GM19240 (cell line): Measurements from ENCODE around the gene ITGB8.
"Not testable (repeated sequence)": the region's sequence is repeated elsewhere in the genome, so short reads cannot be mapped to it uniquely, and the experiment has no call there.

ENCODE experiments used
- DNase-seq: peaks from one replicate; pipeline ENCODE4 v3.0.0; 2011; ENCODE audit warnings: low spot score; ENCODE audit not compliant: insufficient read length

ITGB8 gene

GRCh38 chr7:20381406-20382034 is 50.8 kb downstream of the ITGB8 start:
- DNase-seq: no peak

GRCh38 chr7:20383351-20383750 is 52.7 kb downstream of the ITGB8 start:
- no peak for DNase-seq

- DNase-seq: no peak
Observed at GRCh38 chr7:20385126-20385525, 54.4 kb downstream of the ITGB8 start.

GRCh38 chr7:20388084-20388483 is 57.4 kb downstream of the ITGB8 start:
- DNase-seq: no peak

GRCh38 chr7:20389192-20389591 is 58.5 kb downstream of the ITGB8 start:
- not testable (repeated sequence) for DNase-seq

GRCh38 chr7:20393021-20393610 is 62.4 kb downstream of the ITGB8 start:
- DNase-seq: no peak

GRCh38 chr7:20393616-20394015 is 62.9 kb downstream of the ITGB8 start:
- DNase-seq: no peak

- no peak for DNase-seq
Observed at GRCh38 chr7:20394284-20394683, 63.6 kb downstream of the ITGB8 start.

- no peak for DNase-seq
Observed at GRCh38 chr7:20395104-20395503, 64.4 kb downstream of the ITGB8 start.

GRCh38 chr7:20395511-20395910 is 64.8 kb downstream of the ITGB8 start:
- no peak for DNase-seq

- DNase-seq: no peak
Observed at GRCh38 chr7:20399521-20399920, 68.8 kb downstream of the ITGB8 start.

GRCh38 chr7:20401861-20402746 is 71.4 kb downstream of the ITGB8 start:
- DNase-seq: no peak

GRCh38 chr7:20402747-20403230 is 72.1 kb downstream of the ITGB8 start:
- DNase-seq: no peak

- DNase-seq: no peak
Observed at GRCh38 chr7:20403331-20403730, 72.6 kb downstream of the ITGB8 start.

GRCh38 chr7:20404320-20404719 is 73.6 kb downstream of the ITGB8 start:
- DNase-seq: no peak

GRCh38 chr7:20407585-20408466 is 77.1 kb downstream of the ITGB8 start:
- no peak for DNase-seq

GRCh38 chr7:20408467-20408826 is 77.7 kb downstream of the ITGB8 start:
- DNase-seq: no peak

GRCh38 chr7:20409961-20410360 is 79.3 kb downstream of the ITGB8 start:
- no peak for DNase-seq

GRCh38 chr7:20411372-20411771 is 80.7 kb downstream of the ITGB8 start:
- no peak for DNase-seq

GRCh38 chr7:20412032-20412431 is 81.3 kb downstream of the ITGB8 start:
- DNase-seq: no peak

GRCh38 chr7:20417260-20417659 is 86.6 kb downstream of the ITGB8 start:
- no peak for DNase-seq
